Neural progenitor cell (in vitro differentiated cells): Measurements from ENCODE around the gene OR51G1. TPM values are rescaled to one million over a fixed set of nuclear protein-coding genes. Genes with fewer than 3 reads are reported as not detected.

Source experiments
- DNase-seq: peaks from one replicate; pipeline ENCODE4 v3.0.0-alpha.2; 2016; ENCODE audit warnings: low spot score
- H2AFZ ChIP-seq: fragments of 200-600 bp; sonication (generic); replicated peaks from 2 replicates; pipeline ENCODE4 v1.6.1; 2016; ENCODE audit warnings: antibody characterized with exemption
- H3F3A ChIP-seq: fragments of 200-600 bp; sonication (generic); 2 replicates; pipeline ENCODE4 v1.6.1; 2016; ENCODE audit warnings: antibody characterized with exemption, low read depth
- H3K27ac ChIP-seq: fragments of 200-600 bp; sonication (generic); 2 replicates; pipeline ENCODE4 v1.5.1; 2016; ENCODE audit warnings: mild to moderate bottlenecking
- H3K27me3 ChIP-seq: fragments of 200-600 bp; sonication (generic); 2 replicates; pipeline ENCODE4 v1.6.1; 2016; ENCODE audit warnings: mild to moderate bottlenecking, moderate library complexity
- H3K36me3 ChIP-seq: fragments of 200-600 bp; sonication (generic); 2 replicates; pipeline ENCODE4 v1.5.1; 2016
- H3K4me1 ChIP-seq: fragments of 200-600 bp; sonication (generic); 2 replicates; pipeline ENCODE4 v1.6.1; 2016; ENCODE audit warnings: mixed run types
- H3K4me2 ChIP-seq: fragments of 200-600 bp; sonication (generic); 2 replicates; pipeline ENCODE4 v1.6.1; 2016
- H3K4me3 ChIP-seq: fragments of 200-600 bp; sonication (generic); 2 replicates; pipeline ENCODE4 v1.5.1; 2016
- H3K79me2 ChIP-seq: fragments of 200-600 bp; sonication (generic); 2 replicates; pipeline ENCODE4 v1.6.1; 2016; ENCODE audit warnings: low read depth
- H3K9ac ChIP-seq: fragments of 200-600 bp; sonication (generic); 2 replicates; pipeline ENCODE4 v1.6.1; 2016
- H3K9me3 ChIP-seq: fragments of 200-600 bp; sonication (generic); 2 replicates; pipeline ENCODE4 v1.5.1; 2016; ENCODE audit warnings: low read depth
- H4K20me1 ChIP-seq: fragments of 200-600 bp; sonication (generic); 2 replicates; pipeline ENCODE4 v1.6.1; 2016; ENCODE audit warnings: low read depth
- H3K27ac Mint-ChIP-seq: 3 replicates; pipeline ENCODE4 v1.8.0; 2021; ENCODE audit warnings: mixed read lengths
- H3K27me3 Mint-ChIP-seq: 2 replicates; pipeline ENCODE4 v1.8.0; 2022; ENCODE audit warnings: low read depth, mild to moderate bottlenecking, inconsistent platforms, moderate library complexity, mixed read lengths; ENCODE audit not compliant: insufficient read depth
- H3K36me3 Mint-ChIP-seq: 3 replicates; pipeline ENCODE4 v1.8.0; 2021; ENCODE audit warnings: mixed read lengths
- H3K4me1 Mint-ChIP-seq: 3 replicates; pipeline ENCODE4 v1.8.0; 2021; ENCODE audit warnings: mixed read lengths
- H3K4me3 Mint-ChIP-seq: 3 replicates; pipeline ENCODE4 v1.8.0; 2021; ENCODE audit warnings: mild to moderate bottlenecking, moderate library complexity, mixed read lengths
- H3K9me3 Mint-ChIP-seq: 3 replicates; pipeline ENCODE4 v1.8.0; 2020; ENCODE audit warnings: mixed read lengths
- CTCF ChIP-seq: fragments of 200-600 bp; sonication (generic); IDR thresholded peaks from 2 replicates; pipeline ENCODE4 v1.5.1; 2017; ENCODE audit warnings: antibody characterized with exemption, mild to moderate bottlenecking
- EZH2 ChIP-seq: fragments of 200-600 bp; sonication (generic); IDR thresholded peaks from 2 replicates; pipeline ENCODE4 v1.6.1; 2017; ENCODE audit warnings: antibody characterized with exemption, mild to moderate bottlenecking, moderate library complexity
- EZH2phosphoT487 ChIP-seq: fragments of 200-600 bp; sonication (generic); IDR thresholded peaks from 2 replicates; pipeline ENCODE4 v1.6.1; 2017; ENCODE audit warnings: antibody characterized with exemption
- total RNA-seq: library from RNA; depleted of rRNA; stranded (reverse); fragments of >200 nt; gene quantifications from 2 replicates; pipeline ENCODE4 v1.2.3, GENCODE V29; 2015; ENCODE audit warnings: low replicate concordance

OR51G1 gene
- not detected in 2 replicates for total RNA-seq

- DNase-seq, result no peak
- H3K9me3 ChIP-seq, result no peaks in the 10 kb centered on the region
- no peaks in the 10 kb centered on the region for H3K27me3 ChIP-seq
- H3K36me3 ChIP-seq, result no peaks in the 10 kb centered on the region
- H4K20me1 ChIP-seq, result no peaks in the 10 kb centered on the region
- H3F3A ChIP-seq, result no peaks in the 10 kb centered on the region
- no peaks in the 10 kb centered on the region for H3K4me1 Mint-ChIP-seq
- H3K4me1 ChIP-seq, result no peaks in the 10 kb centered on the region
- no peaks in the 10 kb centered on the region for H3K9me3 Mint-ChIP-seq
- H3K36me3 Mint-ChIP-seq, result no peaks in the 10 kb centered on the region
- no peak within 1 kb of the TSS for H3K27ac Mint-ChIP-seq
- no peak within 1 kb of the TSS for H3K4me2 ChIP-seq
- H3K27me3 Mint-ChIP-seq, result no peaks in the 10 kb centered on the region
- H3K27ac ChIP-seq, result no peak within 1 kb of the TSS
- TF ChIP-seq CTCF (no peak), EZH2phosphoT487 (no peak), EZH2 (no peak)
- no peak within 1 kb of the TSS for H2AFZ ChIP-seq
- no peak within 1 kb of the TSS for H3K4me3 ChIP-seq
- no peak within 1 kb of the TSS for H3K9ac ChIP-seq
- H3K4me3 Mint-ChIP-seq, result no peak within 1 kb of the TSS
- no peaks in the 10 kb centered on the region for H3K79me2 ChIP-seq
These were observed at the start of gene OR51G1 for GRCh38 chr11:4924239-4924638. Gene OR51G1 (minus strand): TSS chr11:4924339. CDS start chr11:4924339, 0 bp downstream.

- Mint-ChIP-seq H3K4me3 (no peak overlapping the region), H3K27ac (no peak overlapping the region), H3K9me3 (no peaks in the 10 kb centered on the region), H3K27me3 (no peaks in the 10 kb centered on the region), H3K36me3 (no peaks in the 10 kb centered on the region), H3K4me1 (no peaks in the 10 kb centered on the region)
- Histone ChIP-seq H4K20me1 (no peaks in the 10 kb centered on the region), H3K4me2 (no peak overlapping the region), H3K4me3 (no peak overlapping the region), H3K36me3 (no peaks in the 10 kb centered on the region), H3K27me3 (no peaks in the 10 kb centered on the region), H3K79me2 (no peaks in the 10 kb centered on the region), H2AFZ (no peak overlapping the region), H3K27ac (no peak overlapping the region), H3K9me3 (no peaks in the 10 kb centered on the region), H3K9ac (no peak overlapping the region), H3F3A (no peaks in the 10 kb centered on the region), H3K4me1 (no peaks in the 10 kb centered on the region)
- TF ChIP-seq CTCF, result no peak
- TF ChIP-seq EZH2phosphoT487, result no peak
- TF ChIP-seq EZH2, result no peak
- DNase-seq, result no peak
These were observed 38.7 kb upstream of the OR51G1 start for GRCh38 chr11:4962816-4963215.

- H2AFZ ChIP-seq, result no peak overlapping the region
- H3K27ac ChIP-seq, result no peak overlapping the region
- no peaks in the 10 kb centered on the region for H3K9me3 ChIP-seq
- Mint-ChIP-seq H3K36me3 (no peaks in the 10 kb centered on the region), H3K4me3 (no peak overlapping the region), H3K27me3 (peaks cover 2% of the 10 kb centered on the region), H3K4me1 (no peaks in the 10 kb centered on the region), H3K27ac (no peak overlapping the region), H3K9me3 (no peaks in the 10 kb centered on the region)
- no peak overlapping the region for H3K4me2 ChIP-seq
- H3K79me2 ChIP-seq, result no peaks in the 10 kb centered on the region
- no peak overlapping the region for H3K4me3 ChIP-seq
- no peaks in the 10 kb centered on the region for H3K4me1 ChIP-seq
- H3K9ac ChIP-seq, result no peak overlapping the region
- DNase-seq, result no peak
- H3K36me3 ChIP-seq, result no peaks in the 10 kb centered on the region
- TF ChIP-seq CTCF (no peak), EZH2phosphoT487 (no peak), EZH2 (no peak)
- no peaks in the 10 kb centered on the region for H4K20me1 ChIP-seq
- no peaks in the 10 kb centered on the region for H3F3A ChIP-seq
- no peaks in the 10 kb centered on the region for H3K27me3 ChIP-seq
These were observed 36.7 kb upstream of the OR51G1 start for GRCh38 chr11:4960877-4961276.
